ENCODE measurements around the gene ALG3. TPM values are rescaled to one million over a fixed set of nuclear protein-coding genes. Genes with fewer than 3 reads are reported as not detected.

Gene ALG3
- total and polyA plus RNA-seq, 11 donors = 10.9 to 68.1 (median 17.0) TPM

DNA sequence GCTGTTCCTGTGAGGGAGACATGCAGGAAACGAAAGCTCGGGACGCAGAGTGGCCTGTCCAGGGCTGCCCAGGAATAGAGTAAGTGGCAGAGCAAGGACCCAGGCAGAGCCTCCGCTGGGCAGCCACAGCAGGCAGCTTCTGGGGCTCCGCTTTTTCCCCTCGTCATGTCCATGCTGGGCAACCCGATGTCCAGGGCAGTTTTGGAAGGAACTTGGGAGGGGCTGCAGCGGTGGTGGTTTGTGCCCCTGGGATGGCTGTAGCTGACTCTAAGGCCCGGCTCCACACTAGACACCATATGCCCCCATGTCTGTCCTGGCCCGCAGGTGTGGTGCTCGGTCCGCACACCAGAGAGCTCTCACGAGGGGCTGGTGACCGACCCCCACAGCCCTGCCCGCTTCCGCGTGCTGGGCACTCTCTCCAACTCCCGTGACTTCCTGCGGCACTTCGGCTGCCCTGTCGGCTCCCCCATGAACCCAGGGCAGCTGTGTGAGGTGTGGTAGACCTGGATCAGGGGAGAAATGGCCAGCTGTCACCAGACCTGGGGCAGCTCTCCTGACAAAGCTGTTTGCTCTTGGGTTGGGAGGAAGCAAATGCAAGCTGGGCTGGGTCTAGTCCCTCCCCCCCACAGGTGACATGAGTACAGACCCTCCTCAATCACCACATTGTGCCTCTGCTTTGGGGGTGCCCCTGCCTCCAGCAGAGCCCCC lies 43.1 kb upstream of the ALG3 start:
- intact Hi-C loops (cut with DNase I) = loop anchor here in 4 of 10 donors (5.0 to 10.0 kb wide), 4 partner anchors 117 to 397 kb away; partner anchors contain the start of gene AP2M1 (in 1 of the 4)
- DNase-seq (no peak), ATAC-seq (peak in 1 of 4 donors; percentile 21)
- 86 to 90% (median 90%) methylated on average over 21 of the region's 21 CpGs for WGBS, 4 donors
- no peak for TF ChIP-seq POLR2A (IDR thresholded peaks at IDR 0.05)
- TF ChIP-seq CTCF (IDR thresholded peaks at IDR 0.05) = no peak
- H3K9me3 ChIP-seq = no peaks in the 10 kb centered on the region
- H3K27me3 ChIP-seq = peaks cover 0 to 10% (median 3%) of the 10 kb centered on the region in 9 donors
- no peak overlapping the region for H3K27ac ChIP-seq
- no peak overlapping the region for H3K4me3 ChIP-seq
- H3K36me3 ChIP-seq = no peaks in the 10 kb centered on the region
- no peaks in the 10 kb centered on the region for H3K4me1 ChIP-seq

DNA sequence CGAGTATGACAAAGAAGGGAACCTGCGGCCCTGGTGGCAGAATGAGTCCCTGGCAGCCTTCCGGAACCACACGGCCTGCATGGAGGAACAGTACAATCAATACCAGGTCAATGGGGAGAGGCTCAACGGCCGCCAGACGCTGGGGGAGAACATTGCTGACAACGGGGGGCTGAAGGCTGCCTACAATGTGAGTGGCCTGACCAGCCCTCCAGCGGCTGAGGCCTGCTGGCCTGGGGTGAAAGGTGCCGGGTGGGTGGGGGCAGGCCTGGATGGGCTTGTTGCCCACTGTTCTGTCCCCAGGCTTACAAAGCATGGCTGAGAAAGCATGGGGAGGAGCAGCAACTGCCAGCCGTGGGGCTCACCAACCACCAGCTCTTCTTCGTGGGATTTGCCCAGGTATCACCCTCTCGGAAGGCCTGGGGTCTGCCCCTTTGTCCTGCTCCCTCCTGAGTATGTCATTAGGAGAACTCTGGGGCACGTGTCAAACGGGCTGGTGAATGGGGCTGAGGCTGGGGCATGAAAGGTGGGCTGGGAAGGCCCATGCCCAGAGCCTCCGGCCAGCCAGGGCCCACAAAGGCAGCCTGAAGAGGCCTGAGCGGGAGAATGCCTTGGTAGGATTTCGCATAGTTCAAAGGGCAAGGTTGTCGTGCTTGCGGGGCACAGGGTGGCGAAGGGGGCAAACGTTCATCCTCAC lies 42.4 kb upstream of the ALG3 start:
- no peak for TF ChIP-seq POLR2A (IDR thresholded peaks at IDR 0.05)
- no peaks in the 10 kb centered on the region for H3K9me3 ChIP-seq
- H3K27ac ChIP-seq = no peak overlapping the region
- H3K4me1 ChIP-seq = no peaks in the 10 kb centered on the region
- ATAC-seq (no peak), DNase-seq (no peak)
- no peaks in the 10 kb centered on the region for H3K36me3 ChIP-seq
- peaks cover 0 to 10% (median 3%) of the 10 kb centered on the region in 9 donors for H3K27me3 ChIP-seq
- WGBS, 4 donors = 87 to 91% (median 87%) methylated on average over 22 of the region's 22 CpGs
- intact Hi-C loops (cut with DNase I) = loop anchor here in 4 of 10 donors (5.0 to 10.0 kb wide), 4 partner anchors 116 to 396 kb away; partner anchors contain the start of gene AP2M1 (in 1 of the 4)
- no peak overlapping the region for H3K4me3 ChIP-seq

DNA sequence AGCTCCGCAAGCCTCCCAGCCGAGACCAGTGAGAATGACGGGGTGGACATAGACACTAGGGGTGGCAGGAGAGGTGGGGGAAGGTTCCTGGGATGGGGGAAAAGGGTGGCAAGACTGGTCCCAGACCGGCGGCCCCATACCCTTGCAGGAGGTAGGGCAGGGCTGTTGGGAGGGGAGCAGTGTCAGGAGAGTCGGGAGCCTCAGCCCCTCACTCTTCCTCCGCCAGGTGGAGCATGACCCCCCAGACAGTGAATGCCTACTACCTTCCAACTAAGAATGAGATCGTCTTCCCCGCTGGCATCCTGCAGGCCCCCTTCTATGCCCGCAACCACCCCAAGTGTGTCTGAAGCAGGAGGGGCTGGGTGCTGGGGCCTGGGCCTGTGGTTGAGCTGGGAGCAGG lies 41.6 kb upstream of the ALG3 start:
- no peaks in the 10 kb centered on the region for H3K36me3 ChIP-seq
- ATAC-seq (no peak), DNase-seq (no peak)
- TF ChIP-seq CTCF (IDR thresholded peaks at IDR 0.05) = no peak
- TF ChIP-seq POLR2A (IDR thresholded peaks at IDR 0.05) = no peak
- 81 to 89% (median 86%) methylated on average over 10 of the region's 10 CpGs for WGBS, 4 donors
- no peak overlapping the region for H3K4me3 ChIP-seq
- no peaks in the 10 kb centered on the region for H3K9me3 ChIP-seq
- H3K4me1 ChIP-seq = no peaks in the 10 kb centered on the region
- peaks cover 0 to 10% (median 3%) of the 10 kb centered on the region in 9 donors for H3K27me3 ChIP-seq
- no peak overlapping the region for H3K27ac ChIP-seq
- intact Hi-C loops (cut with DNase I) = loop anchor here in 4 of 10 donors (5.0 to 10.0 kb wide), 4 partner anchors 116 to 396 kb away; partner anchors contain the start of gene AP2M1 (in 1 of the 4)

DNA sequence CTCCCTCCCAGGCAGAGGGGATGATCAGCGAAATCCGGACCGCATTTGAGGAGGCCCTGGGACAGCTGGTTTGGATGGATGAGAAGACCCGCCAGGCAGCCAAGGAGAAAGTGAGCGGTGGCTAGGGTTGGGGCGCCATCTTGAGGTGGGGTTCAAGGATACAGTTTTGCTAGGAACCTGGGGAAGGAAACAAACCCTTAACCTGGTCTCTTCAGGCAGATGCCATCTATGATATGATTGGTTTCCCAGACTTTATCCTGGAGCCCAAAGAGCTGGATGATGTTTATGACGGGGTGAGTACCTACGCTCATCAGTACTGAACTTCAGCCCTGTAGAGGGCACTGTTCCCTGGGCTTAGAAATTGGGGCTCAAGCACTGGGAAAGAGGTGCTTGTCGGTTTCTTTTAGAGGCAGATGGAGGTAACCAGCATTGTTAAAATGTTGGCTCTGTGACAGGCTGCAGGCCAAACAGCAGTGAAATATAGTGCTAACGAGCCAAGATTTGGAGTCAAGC lies 40.7 kb upstream of the ALG3 start:
- Histone ChIP-seq H3K27ac (no peak overlapping the region), H3K27me3 (peaks cover 0 to 10% (median 3%) of the 10 kb centered on the region in 9 donors), H3K9me3 (no peaks in the 10 kb centered on the region), H3K36me3 (no peaks in the 10 kb centered on the region), H3K4me3 (no peak overlapping the region), H3K4me1 (peaks cover 0 to 7% (median 0%) of the 10 kb centered on the region in 12 donors)
- peak in 11 of 12 donors; percentile 36 to 66 (median 53) for TF ChIP-seq CTCF (IDR thresholded peaks at IDR 0.05)
- no peak for TF ChIP-seq POLR2A (IDR thresholded peaks at IDR 0.05)
- intact Hi-C loops (cut with DNase I) = loop anchor here in 6 of 10 donors (1.0 to 10.0 kb wide), 3 partner anchors 394 to 395 kb away; no protein-coding TSS in a partner anchor
- WGBS, 4 donors = 8 to 16% (median 10%) methylated on average over 10 of the region's 10 CpGs
- DNase-seq (peak in 2 of 5 donors; percentile 40 to 44), ATAC-seq (peak; percentile 14 to 54 (median 47))
